ENCODE results near the gene KAT8.

- TF ChIP-seq POLR2A (IDR thresholded peaks at IDR 0.05) (no peak), POLR2AphosphoS5 (IDR thresholded peaks at IDR 0.05) (no peak)
Measured at GRCh38 chr16:31093132-31093703, 24.2 kb upstream of the KAT8 start.

Data from suprapubic skin (tissue), 4 donors.